Colonic mucosa (tissue), 4 donors: ENCODE data around the gene CLEC20A. TPM values are rescaled to one million over a fixed set of nuclear protein-coding genes. Genes with fewer than 3 reads are reported as not detected.
A peak's percentile ranks its signal among the peaks of the same experiment; 100 is the strongest.
"Not testable (repeated sequence)": the region's sequence is repeated elsewhere in the genome, so short reads cannot be mapped to it uniquely, and the experiment has no call there.

Experiments used
- DNase-seq: peaks from one replicate; pipeline ENCODE4 v3.0.0-alpha.2; 2020
- H3K27ac ChIP-seq: fragments of 200-600 bp; one replicate; pipeline ENCODE4 v1.8.0; 2021
- H3K27me3 ChIP-seq: fragments of 200-600 bp; one replicate; pipeline ENCODE4 v1.8.0; 2021
- H3K36me3 ChIP-seq: fragments of 200-600 bp; one replicate; pipeline ENCODE4 v1.8.0; 2021
- H3K4me1 ChIP-seq: fragments of 200-600 bp; one replicate; pipeline ENCODE4 v1.8.0; 2021; ENCODE audit warnings: mild to moderate bottlenecking
- H3K4me3 ChIP-seq: fragments of 200-600 bp; one replicate; pipeline ENCODE4 v1.8.0; 2021
- H3K9ac ChIP-seq, 2 donors: one replicate each; pipeline ENCODE4 v1.7.0; 2013; ENCODE audit warnings: control low read depth in 2 of 2, low read depth in 2 of 2, low read length in 2 of 2
- H3K9me3 ChIP-seq: fragments of 200-600 bp; one replicate; pipeline ENCODE4 v1.8.0; 2021
- CTCF ChIP-seq: fragments of 200-600 bp; IDR thresholded peaks from one replicate; pipeline ENCODE4 v1.8.0; 2022; ENCODE audit warnings: antibody characterized with exemption, mild to moderate bottlenecking
- intact Hi-C: fragments of 100-400 bp; cut with DNase I; formaldehyde crosslinking; loops from one replicate; pipeline ENCODE4 v1.14.1; 2022
- total RNA-seq, 2 donors: library from RNA; stranded (reverse); fragmentation: NEBNext Ultra II Directional in 1 of 2; extraction: Animal tissue kit (Norgen Biotek cat#: 25700) in 1 of 2; gene quantifications; one replicate each; pipeline ENCODE4 v1.2.1, GENCODE V29; 2021
- donor health status: healthy.
- donor health status: DM: no; HTN: no; CAD: no.
- donor health status: DM: no; HTN: no; CAD: no.

CLEC20A gene
- total RNA-seq, 2 donors from 2014 or later = not detected

- TF ChIP-seq CTCF = no peak
- H3K36me3 ChIP-seq = no peaks in the 10 kb centered on the region
- H3K27me3 ChIP-seq = no peaks in the 10 kb centered on the region
- no peaks in the 10 kb centered on the region for H3K4me1 ChIP-seq
- H3K4me3 ChIP-seq = no peak overlapping the region
- DNase-seq = no peak
- H3K9ac ChIP-seq = no peak overlapping the region
- no peak overlapping the region for H3K27ac ChIP-seq
- no peaks in the 10 kb centered on the region for H3K9me3 ChIP-seq
- intact Hi-C loops = no loop called here
These were observed 12.7 kb upstream of the CLEC20A start for GRCh38 chr1:178509414-178510007.

GRCh38 chr1:178506669-178507068, 9.9 kb upstream of the CLEC20A start:
- intact Hi-C loops = no loop called here
- Histone ChIP-seq H3K27ac (no peak overlapping the region), H3K4me3 (no peak overlapping the region)

GRCh38 chr1:178506177-178506576, 9.4 kb upstream of the CLEC20A start:
- intact Hi-C loops = no loop called here
- H3K4me1 ChIP-seq = no peaks in the 10 kb centered on the region
- no peak for TF ChIP-seq CTCF
- H3K4me3 ChIP-seq = no peak overlapping the region
- H3K27ac ChIP-seq = no peak overlapping the region
- no peaks in the 10 kb centered on the region for H3K27me3 ChIP-seq
- H3K36me3 ChIP-seq = no peaks in the 10 kb centered on the region
- DNase-seq = no peak
- H3K9ac ChIP-seq = no peak overlapping the region
- H3K9me3 ChIP-seq = no peaks in the 10 kb centered on the region

More at GRCh38 chr1:178506669-178507068, 9.9 kb upstream of the CLEC20A start:
- no peaks in the 10 kb centered on the region for H3K4me1 ChIP-seq
- peak; percentile 32 for DNase-seq
- no peaks in the 10 kb centered on the region for H3K9me3 ChIP-seq
- no peak overlapping the region for H3K9ac ChIP-seq
- H3K27me3 ChIP-seq = no peaks in the 10 kb centered on the region
- TF ChIP-seq CTCF = no peak
- no peaks in the 10 kb centered on the region for H3K36me3 ChIP-seq

- no peak for DNase-seq
- intact Hi-C loops = loop anchor here (5.0 kb wide), 1 partner anchor 192 kb away; no protein-coding TSS in a partner anchor
These were observed 7.5 kb upstream of the CLEC20A start for GRCh38 chr1:178504286-178504685.

GRCh38 chr1:178503849-178504248, 7.1 kb upstream of the CLEC20A start:
- Histone ChIP-seq H3K9me3 (no peaks in the 10 kb centered on the region), H3K27me3 (no peaks in the 10 kb centered on the region), H3K4me3 (no peak overlapping the region), H3K4me1 (no peaks in the 10 kb centered on the region), H3K9ac (no peak overlapping the region), H3K36me3 (no peaks in the 10 kb centered on the region), H3K27ac (no peak overlapping the region)
- DNase-seq = no peak
- intact Hi-C loops = loop anchor here (5.0 kb wide), 1 partner anchor 192 kb away; no protein-coding TSS in a partner anchor
- no peak for TF ChIP-seq CTCF

More at GRCh38 chr1:178504286-178504685, 7.5 kb upstream of the CLEC20A start:
- Histone ChIP-seq H3K27me3 (no peaks in the 10 kb centered on the region), H3K4me3 (no peak overlapping the region), H3K4me1 (no peaks in the 10 kb centered on the region), H3K36me3 (no peaks in the 10 kb centered on the region), H3K9ac (no peak overlapping the region), H3K9me3 (no peaks in the 10 kb centered on the region), H3K27ac (no peak overlapping the region)
- no peak for TF ChIP-seq CTCF

- H3K27ac ChIP-seq, H3K9ac ChIP-seq, H3K4me1 ChIP-seq, H3K36me3 ChIP-seq, H3K27me3 ChIP-seq, H3K9me3 ChIP-seq, H3K4me3 ChIP-seq, DNase-seq: not testable (repeated sequence)
- intact Hi-C loops = loop anchor here (5.0 kb wide), 1 partner anchor 191 kb away; no protein-coding TSS in a partner anchor
These were observed 6.6 kb upstream of the CLEC20A start for GRCh38 chr1:178503316-178503715.
